ENCODE data around the gene CTDSPL. TPM values are rescaled to one million over a fixed set of nuclear protein-coding genes. Genes with fewer than 3 reads are reported as not detected.

The CTDSPL gene
- polyA plus RNA-seq, 1 of the 3 experiments (the other 2 are of a cell fraction): 22.1 TPM

GRCh38 chr3:37963016-37963415 lies 101.3 kb downstream of the CTDSPL start:
- Histone ChIP-seq H3K4me3 (ENCODE audit: low read depth in 2 of 2, low read length in 1 of 2) (no peak overlapping the region), H3K9me3 (no peaks in the 10 kb centered on the region), H2AFZ (ENCODE audit: low read depth) (no peak overlapping the region), H3K4me2 (no peak overlapping the region), H3K27me3 (ENCODE audit: insufficient read depth) (no peaks in the 10 kb centered on the region), H3K9me2 (no peaks in the 10 kb centered on the region), H3K36me3 (replicated peaks in 1 of 2; ENCODE audit: control insufficient read depth in 1 of 2, insufficient read depth in 2 of 2, low read length in 1 of 2) (peaks cover 8 to 12% of the 10 kb centered on the region in 2 experiments), H3K4me1 (ENCODE audit: control insufficient read depth in 1 of 2, insufficient read depth in 2 of 2, low read depth in 1 of 2, low read length in 1 of 2) (peaks cover 15 to 18% of the 10 kb centered on the region in 2 experiments; a peak in 3 of 4 replicates), H3K79me2 (ENCODE audit: insufficient read depth) (0 out of 2 replicates have a peak, but pooled peaks cover 5% of the 10 kb centered on the region), H3K27ac (ENCODE audit: low read depth in 2 of 2, low read length in 1 of 2) (peak overlapping the region in 1 of 2 experiments; percentile 28; a peak in 1 of 4 replicates), H3K9ac (no peak overlapping the region), H4K20me1 (ENCODE audit: insufficient read depth) (no peaks in the 10 kb centered on the region), H3F3A (replicated peaks; ENCODE audit: insufficient read depth) (peaks cover 5% of the 10 kb centered on the region)
- ChIA-PET POLR2A (no interaction called here), CTCF (interaction anchor here (5.3 kb wide), 1 partner anchor 13 kb away, joined by 31 read pairs; no protein-coding TSS in a partner anchor)
- TF ChIP-seq EP300 (IDR thresholded peaks at IDR 0.05; ENCODE audit: borderline replicate concordance in 1 of 2, low read depth in 1 of 2, low read length in 1 of 2): no peak
- TF ChIP-seq, protein P1, sequence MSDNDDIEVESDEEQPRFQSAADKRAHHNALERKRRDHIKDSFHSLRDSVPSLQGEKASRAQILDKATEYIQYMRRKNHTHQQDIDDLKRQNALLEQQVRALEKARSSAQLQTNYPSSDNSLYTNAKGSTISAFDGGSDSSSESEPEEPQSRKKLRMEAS (IDR thresholded peaks at IDR 0.05; ENCODE audit: low read depth): no peak
- no peak for TF ChIP-seq JUND (IDR thresholded peaks at IDR 0.05)
- TF ChIP-seq NFIC (IDR thresholded peaks at IDR 0.05; ENCODE audit: borderline replicate concordance): no peak
- TF ChIP-seq TAF1 (IDR thresholded peaks at IDR 0.05; ENCODE audit: borderline replicate concordance, low read depth, low read length): no peak
- TF ChIP-seq RXRA (IDR thresholded peaks at IDR 0.05; ENCODE audit: borderline replicate concordance, low read depth): no peak
- no peak for TF ChIP-seq POLR2AphosphoS5 (IDR thresholded peaks at IDR 0.05; ENCODE audit: low read depth, low read length)
- no peak for TF ChIP-seq MXI1 (IDR thresholded peaks at IDR 0.05; ENCODE audit: low read depth, low read length)
- TF ChIP-seq YY1 (IDR thresholded peaks at IDR 0.05; ENCODE audit: low read depth): no peak
- TF ChIP-seq ZBTB33 (IDR thresholded peaks at IDR 0.05; ENCODE audit: borderline replicate concordance, low read depth): no peak
- no peak for TF ChIP-seq CHD2 (IDR thresholded peaks at IDR 0.05; ENCODE audit: low read length, partially characterized antibody)
- no peak for TF ChIP-seq GATA2 (CRISPR knock-in tag; IDR thresholded peaks at IDR 0.05)
- TF ChIP-seq RCOR1 (IDR thresholded peaks at IDR 0.05; ENCODE audit: low read length): no peak
- TF ChIP-seq, protein P2, sequence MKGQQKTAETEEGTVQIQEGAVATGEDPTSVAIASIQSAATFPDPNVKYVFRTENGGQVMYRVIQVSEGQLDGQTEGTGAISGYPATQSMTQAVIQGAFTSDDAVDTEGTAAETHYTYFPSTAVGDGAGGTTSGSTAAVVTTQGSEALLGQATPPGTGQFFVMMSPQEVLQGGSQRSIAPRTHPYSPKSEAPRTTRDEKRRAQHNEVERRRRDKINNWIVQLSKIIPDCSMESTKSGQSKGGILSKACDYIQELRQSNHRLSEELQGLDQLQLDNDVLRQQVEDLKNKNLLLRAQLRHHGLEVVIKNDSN (IDR thresholded peaks at IDR 0.05; ENCODE audit: borderline replicate concordance, low read depth): no peak
- TF ChIP-seq FOSL2 (IDR thresholded peaks at IDR 0.05; ENCODE audit: borderline replicate concordance, low read depth): no peak
- no peak for TF ChIP-seq MEF2A (IDR thresholded peaks at IDR 0.05; ENCODE audit: borderline replicate concordance, low read depth)
- no peak for TF ChIP-seq REST (IDR thresholded peaks at IDR 0.05; ENCODE audit: low read depth, low read length)
- no peak for TF ChIP-seq FOXJ3 (CRISPR knock-in tag; IDR thresholded peaks at IDR 0.05)
- 75% methylated on average over 5 of the region's 5 CpGs for WGBS (ENCODE audit: low lambda C conversion rate)
- no peak for DNase-seq

All from SK-N-SH (cell line).